Stimulated activated CD4-positive, alpha-beta T cell treated with anti-CD3 and anti-CD28 coated beads, Interleukin-1b, Interleukin-23, amount 100 ng/mL, for 1 hour (primary cell): ENCODE data around the gene WDR41.
"Not testable (repeated sequence)": the region's sequence is repeated elsewhere in the genome, so short reads cannot be mapped to it uniquely, and the experiment has no call there.

Experiments used
- DNase-seq, 2 donors: peaks; one replicate each; pipeline ENCODE4 v3.0.0-alpha.2; 2020; ENCODE audit warnings: low read depth in 2 of 2

WDR41 gene

DNA sequence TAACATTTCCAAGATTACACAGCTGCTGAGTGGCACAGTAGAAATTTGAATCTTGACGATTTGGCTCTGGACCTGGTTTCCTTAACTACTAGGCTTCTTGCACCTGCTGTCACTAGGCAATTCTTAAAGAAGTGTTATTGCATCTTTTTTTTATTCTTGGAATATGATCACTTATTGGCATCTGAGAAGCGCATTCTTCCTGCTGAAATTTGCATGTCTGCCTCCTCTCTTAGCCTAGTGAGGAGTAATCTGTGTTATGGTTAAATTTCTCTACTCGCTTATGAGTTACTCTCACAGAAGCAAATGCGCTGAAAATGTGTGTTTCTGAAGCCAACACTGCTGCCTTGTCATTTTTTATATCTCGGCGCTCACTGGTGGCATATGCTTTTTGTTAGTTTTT is 89.3 kb downstream of the WDR41 start:
- DNase-seq, result no peak

DNA sequence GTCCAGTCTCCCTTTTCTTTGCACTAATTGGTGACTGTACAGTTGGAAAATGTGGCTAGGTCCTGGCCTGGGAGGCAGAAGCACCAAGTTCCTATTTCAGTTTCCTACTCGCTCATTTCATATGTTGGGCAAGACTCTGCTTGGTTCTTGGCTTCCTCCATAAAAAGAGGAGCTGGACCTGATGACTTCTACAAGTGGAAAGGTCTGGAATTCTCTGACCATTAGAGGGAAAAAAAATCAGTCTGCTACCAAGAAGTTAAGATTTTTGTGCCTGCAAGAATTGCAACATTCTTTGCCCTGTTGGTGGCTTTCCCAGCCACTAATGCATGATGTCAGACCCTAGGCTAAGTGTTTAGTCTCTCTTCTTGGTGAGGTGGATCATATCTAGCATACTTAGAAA is 91.5 kb downstream of the WDR41 start:
- DNase-seq, result no peak

DNA sequence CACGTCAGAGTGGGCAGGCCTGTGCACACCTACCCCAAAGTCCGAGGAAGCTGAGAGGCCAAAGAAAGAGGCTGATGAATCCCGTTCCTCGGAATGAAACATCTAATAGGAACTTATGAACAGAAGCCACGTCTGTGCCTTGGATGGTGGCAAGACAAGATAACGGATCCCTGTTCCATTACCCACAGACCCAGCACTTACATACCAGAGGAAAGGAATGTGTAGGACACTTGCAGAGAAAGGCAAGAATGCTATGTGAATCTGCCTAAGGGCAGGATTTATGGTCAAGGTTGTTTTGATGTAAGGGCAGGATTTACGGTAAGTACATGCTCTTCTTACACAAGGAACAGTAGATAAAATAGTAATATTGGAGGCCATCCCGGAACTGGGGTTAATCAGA is 93.2 kb downstream of the WDR41 start:
- DNase-seq, result no peak

DNA sequence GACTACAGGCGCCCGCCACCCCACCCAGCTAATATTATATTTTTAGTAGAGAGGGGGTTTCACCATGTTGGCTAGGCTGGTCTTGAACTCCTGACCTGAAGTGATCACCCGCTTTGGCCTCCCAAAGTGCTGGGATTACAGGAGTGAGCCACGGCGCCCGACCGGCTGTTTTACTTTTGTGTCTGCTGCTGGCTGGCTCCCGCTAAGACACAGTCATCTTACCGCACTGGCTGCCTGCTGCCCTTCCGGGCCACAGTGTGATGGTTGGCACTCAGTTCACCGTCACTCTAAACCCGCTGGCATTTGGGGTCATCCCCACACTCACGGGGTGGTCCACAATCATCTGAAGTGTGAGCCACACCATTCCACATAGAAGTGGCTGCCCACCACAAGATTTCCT is 93.7 kb downstream of the WDR41 start:
- DNase-seq, result no peak

DNA sequence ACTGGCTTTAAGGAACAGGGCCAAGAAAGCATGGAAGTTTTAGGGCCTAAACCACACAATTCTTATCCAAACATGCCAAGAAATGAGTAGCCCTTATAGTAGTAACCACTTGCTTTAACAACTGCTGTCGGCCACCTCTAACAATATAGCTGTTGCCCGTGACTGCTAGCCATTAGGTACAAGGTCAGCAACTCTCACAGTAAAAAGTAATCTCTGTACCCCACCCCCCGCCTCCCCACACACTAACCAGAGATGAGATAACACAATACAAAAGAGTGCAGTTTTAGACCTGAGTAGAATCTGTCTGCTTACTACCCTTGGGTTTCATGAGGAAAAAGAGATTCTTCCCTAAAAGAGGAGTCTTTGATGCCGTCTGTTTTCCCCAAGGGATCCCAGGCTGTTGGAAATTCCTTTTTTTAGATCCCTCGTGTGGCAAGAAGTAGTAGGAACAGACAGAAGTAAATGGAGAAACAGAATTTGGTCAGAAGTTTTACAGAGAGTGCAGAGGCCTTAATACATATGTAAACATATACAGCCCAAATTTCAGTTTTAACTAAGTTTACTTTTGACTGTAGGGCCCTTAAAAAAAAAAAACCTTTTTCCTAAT is 94.3 kb downstream of the WDR41 start:
- no peak for DNase-seq

DNA sequence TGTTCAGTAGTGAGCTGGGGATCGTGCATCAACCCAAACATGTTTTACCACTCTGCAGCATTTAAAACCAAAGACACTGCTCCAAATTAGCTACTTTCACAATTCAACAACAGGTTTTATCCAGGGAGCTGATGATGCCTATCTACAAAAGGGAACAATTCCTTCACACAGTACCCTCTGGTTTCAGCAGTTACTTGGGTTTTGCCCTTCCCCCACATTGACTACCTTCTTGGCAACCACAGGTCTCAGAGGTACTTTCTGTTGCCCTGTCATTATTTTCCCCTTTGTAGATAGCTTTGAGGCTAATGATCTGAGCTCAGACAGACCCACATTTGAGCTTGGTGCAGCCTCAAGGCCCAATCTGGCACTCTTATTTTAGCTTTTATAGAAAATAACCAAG is 96.1 kb downstream of the WDR41 start:
- no peak for DNase-seq

DNA sequence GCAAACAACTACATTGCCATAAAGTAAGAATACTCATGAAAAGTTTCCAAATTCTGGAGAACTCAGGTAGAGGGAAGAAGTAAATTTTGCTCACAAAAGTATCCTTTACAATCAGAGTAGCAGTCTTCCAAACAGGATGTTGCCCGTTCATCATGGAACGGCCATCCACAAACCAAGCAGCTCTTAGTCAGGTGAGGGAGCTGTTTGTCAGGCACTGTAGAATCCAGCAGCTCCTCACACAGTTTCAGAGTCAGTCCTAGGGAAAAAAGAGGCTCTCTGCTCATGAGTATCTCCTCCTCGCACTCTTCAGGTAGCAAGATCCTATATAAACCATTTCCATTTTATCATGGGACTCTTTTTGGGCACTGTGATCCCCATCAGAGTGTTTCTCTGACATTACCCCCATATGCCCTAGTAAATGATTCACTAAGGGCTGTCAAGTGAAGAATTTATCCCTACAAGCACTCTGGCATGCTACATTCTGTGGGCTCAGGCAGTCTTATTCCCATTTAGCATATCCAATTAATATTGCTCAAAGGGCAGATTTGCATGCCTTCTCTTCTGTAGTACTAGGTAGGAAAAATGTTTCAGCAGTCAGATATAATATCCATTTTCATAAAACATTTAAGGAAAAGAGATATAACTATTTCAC is 97.9 kb downstream of the WDR41 start:
- no peak for DNase-seq

DNA sequence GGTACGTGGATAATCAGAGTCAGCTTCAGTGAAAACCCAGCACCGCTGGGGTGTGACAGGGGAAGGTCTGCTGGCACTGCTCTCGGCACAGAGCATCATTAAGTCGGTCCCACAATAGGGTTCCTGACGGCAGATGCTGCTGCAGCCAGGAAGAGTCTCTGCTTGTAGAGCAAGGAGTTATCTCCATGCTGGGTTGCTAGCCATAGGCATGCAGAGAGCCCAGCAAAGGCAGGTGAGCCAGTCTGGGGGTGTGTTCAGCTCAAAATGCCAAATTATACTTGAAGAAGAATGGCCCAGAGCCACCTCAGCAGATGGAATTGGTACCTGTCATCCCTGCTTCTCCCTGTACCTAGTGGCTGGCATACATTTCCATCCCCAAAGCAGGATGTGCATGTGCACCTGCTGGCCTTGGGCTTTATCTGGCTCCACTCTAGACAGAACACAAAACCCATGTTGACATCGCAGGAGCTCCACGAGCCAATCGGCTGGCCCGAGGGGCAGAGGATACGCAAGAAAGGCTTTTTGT is 100.8 kb downstream of the WDR41 start:
- DNase-seq, result no peak

DNA sequence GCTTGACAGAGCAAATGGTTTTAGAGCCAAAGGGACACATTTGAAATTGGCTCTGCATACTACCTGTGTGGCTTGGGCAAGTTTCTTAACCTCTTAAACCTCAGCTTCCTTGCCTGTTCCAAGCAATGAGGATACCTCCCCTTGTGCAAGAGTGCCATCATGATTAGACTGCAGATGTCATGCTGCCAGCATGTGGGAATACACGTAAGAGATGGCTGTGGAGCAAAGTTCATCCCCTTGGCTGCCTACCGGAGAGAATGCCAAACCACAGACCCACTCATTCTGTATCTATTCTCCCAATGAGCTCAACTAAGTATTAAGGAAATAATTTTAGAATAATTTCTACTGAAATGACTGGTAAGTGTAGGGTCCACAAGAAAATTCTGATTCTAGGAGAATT is 101.3 kb downstream of the WDR41 start:
- no peak for DNase-seq

DNA sequence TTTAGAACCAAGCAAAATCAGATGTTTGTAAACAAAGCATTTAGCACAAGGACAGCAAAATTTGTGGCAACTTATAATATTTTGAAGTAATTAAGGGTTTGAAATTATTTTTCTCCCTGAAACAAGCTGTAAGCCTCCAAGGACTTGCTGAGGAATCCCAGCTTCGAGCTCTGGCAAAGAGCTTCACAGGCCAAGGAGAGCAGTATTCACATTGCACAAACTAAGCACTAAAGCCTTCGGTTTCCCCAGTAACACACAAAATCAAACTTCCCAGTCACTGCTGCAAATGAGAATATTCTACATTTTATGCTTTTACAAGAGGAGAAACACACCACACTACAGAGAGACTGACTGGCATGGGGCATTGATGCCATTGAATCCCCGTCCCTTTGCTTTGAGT is 101.9 kb downstream of the WDR41 start:
- DNase-seq, result no peak

DNA sequence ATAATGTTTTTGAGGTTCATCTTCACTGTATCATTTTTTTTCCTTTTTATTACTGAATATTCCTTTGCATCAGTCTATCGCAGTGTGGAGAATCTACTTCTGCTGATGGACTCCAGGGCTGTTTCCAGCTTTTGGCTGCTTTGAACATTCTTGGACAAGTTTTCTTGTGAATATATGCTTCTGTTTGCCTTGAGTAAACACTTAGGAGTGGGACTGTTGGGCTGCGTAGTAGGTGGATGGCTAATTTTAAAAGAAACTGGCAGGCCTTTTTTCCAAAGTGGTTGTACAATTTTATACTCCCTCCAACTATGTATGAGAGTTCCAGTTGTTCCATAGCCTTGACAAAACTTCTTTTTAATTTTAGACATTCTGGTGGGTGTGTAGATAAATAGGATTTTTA is 102.4 kb downstream of the WDR41 start:
- DNase-seq, result no peak

DNA sequence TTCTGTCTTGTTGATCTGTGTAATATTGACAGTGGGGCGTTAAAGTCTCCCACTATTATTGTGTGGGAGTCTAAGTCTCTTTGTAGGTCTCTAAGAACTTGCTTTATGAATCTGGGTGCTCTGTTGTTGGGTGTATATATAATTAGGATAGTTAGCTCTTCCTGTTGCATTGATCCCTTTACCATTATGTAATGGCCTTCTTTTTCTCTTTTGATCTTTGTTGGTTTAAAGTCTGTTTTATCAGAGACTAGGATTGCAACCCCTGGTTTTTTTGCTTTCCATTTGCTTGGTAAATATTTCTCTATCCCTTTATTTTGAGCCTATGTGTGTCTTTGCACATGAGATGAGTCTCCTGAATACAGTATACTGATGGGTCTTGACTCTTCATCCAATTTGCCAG is 105.8 kb downstream of the WDR41 start:
- DNase-seq, result not testable (repeated sequence)

DNA sequence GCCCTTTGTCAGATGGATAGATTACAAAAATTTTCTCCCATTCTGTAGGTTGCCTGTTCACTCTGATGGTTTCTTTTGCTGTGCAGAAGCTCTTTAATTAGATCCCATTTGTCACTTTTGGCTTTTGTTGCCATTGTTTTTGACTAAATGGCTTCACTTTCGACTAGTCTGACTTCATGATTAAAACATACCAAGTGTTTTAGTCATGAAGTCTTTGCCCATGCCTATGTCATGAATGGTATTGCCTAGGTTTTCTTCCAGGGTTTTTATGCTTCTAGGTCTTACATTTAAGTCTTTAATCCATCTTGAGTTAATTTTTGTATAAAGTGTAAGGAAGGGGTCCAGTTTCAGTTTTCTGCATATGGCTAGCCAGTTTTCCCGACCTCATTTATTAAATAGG is 108.8 kb downstream of the WDR41 start:
- not testable (repeated sequence) for DNase-seq
